Activated T-cell treated with anti-CD3 and anti-CD28 coated beads for 4 hours (primary cell): ENCODE measurements around the gene DISP3.

ENCODE experiments used
- DNase-seq: peaks from one replicate; pipeline ENCODE4 v3.0.0-alpha.2; 2020

Gene DISP3

DNA sequence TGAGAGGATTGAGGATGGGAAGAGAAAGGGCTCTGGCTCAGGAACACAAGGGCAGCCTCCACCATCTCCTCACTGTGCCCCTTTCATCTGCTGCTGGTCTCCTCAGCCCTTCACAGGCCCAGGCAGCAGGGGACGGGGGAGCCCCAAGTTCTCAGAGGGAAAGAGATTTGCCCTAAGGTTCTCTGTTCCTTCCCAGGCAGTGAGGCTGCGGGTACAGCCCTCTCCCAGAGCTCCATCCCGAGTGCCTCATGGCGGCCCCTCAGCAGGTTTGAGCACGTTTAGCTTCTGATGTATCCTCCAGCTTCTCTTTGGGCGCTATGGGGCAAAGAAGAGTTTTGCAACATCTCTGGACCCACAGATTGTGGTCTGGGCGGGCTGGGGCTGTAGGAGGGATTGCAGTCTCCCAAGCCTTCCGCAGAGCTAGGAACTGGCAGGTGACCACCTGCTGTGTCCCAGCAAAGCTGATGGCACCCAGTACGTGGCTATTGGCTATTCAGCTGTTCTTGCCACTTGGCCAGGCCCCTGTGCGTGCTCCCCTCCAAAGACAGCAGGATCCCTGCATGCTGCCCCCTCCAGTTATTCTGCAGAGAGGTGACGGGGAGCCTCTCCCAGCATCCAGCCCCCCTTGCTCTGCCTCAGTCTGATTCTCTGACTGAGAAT, 10.1 kb downstream of the DISP3 start:
- no peak for DNase-seq

- DNase-seq = no peak
Measured at GRCh38 chr1:11492235-11492634, 13.3 kb downstream of the DISP3 start.

DNA sequence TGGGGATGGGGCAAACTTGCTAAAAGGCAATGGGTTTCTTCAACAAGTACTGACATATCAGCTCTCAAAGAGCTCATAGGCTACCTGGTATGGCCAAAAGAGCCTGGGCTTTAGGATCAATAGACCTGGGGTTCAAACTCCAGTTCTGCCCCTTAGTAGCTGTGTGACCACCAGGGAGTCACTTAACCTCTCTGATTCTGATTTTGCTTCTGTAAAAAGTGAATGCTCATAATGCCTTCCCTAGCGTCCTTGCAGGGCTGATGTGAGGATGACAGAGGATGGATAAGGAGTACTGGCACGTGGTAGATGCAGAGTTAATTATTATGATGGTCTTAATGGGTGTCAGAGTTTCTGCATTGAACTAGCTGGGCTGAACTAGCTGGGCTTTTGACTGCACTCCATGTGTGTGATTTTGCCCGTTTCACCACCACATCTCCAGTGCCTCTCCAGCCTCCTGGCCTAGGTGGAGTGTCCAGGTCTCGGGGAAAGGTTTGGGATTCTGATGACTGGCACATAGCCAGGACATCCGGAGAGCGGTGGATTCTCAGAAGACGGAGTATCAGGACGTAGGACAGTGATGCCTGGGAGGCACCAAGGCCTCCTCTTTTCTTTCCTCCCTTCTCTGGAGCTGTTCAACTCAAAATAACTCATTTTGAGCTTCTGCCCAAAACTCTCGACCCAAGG, 15.2 kb downstream of the DISP3 start:
- no peak for DNase-seq

- no peak for DNase-seq
Measured at GRCh38 chr1:11494771-11495170, 15.8 kb downstream of the DISP3 start.

- no peak for DNase-seq
Measured at GRCh38 chr1:11495579-11495978, 16.6 kb downstream of the DISP3 start.

DNA sequence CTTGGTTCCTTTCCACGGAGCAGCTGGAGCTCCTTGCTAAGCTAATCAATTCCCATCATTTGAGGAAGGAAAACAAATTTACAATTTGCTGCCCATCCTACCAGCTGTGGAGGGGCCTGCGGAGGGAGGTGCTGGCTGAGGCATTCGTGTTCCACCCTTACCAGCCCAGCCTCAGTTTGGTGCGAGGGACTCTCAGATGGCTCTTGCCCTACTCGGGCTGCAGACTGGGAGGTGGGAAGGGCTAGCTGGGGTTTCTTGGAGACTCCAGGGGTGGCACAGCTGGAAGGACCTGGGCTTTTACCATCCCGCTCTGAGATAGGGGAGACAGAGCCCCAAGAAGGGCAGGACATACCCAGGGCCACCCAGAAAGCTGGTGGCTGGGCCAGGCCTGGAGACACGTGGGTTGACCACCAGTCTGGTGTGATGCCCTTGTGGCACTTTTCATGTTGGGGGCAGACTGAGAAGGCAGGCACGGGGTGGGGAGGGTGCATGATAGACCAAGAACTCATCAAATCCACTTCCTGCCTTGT, 17.7 kb downstream of the DISP3 start:
- DNase-seq = no peak

- no peak for DNase-seq
Measured at GRCh38 chr1:11498956-11499594, 20.1 kb downstream of the DISP3 start.

DNA sequence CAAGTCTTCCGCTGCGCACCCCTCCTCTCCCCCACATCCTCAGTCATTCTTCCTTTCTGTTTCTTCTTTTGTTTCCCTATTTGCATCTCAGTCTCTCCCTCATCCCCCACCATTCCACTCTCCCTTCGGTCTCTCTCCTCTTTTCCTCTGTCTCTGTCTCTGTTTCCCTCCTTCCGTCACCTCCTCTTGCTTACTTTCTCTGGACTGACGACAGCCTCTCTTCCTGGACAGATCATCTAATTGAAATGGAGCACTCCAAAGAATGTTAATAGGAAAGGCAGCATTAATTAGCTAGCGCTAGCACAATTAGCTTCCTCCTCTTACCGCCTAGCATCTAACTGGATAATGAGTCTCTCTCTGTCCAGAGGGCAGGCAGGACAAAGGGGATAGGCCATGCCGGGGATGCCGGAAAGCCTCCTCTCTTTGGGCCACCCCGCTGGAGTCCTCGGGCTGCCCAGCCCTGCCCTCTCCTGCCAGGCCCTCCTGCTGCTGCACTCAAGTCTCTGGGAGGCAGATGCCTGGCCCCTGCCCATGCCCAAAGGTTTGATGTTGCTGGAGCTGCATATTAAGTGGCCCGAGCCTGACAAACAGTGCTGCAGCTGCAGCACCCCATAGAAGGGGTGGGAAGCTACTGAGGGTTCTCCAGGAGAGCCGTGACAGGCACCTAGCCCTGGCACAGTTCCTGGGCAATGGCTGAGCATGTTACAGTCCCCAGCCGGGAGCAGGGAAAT, 20.8 kb downstream of the DISP3 start:
- DNase-seq = no peak

DNA sequence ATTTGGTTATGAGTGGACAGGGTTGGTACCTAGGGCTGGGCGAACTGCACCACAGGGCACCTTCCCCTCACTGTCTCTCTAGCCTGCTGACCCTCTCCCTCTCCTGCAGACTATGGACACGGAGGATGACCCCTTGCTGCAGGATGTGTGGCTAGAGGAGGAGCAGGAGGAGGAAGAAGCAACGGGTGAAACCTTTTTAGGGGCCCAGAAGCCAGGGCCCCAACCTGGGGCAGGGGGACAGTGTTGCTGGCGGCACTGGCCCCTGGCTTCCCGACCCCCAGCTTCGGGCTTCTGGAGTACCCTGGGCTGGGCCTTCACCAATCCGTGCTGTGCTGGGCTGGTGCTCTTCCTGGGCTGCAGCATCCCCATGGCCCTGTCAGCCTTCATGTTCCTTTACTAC, 21.9 kb downstream of the DISP3 start:
- no peak for DNase-seq

- no peak for DNase-seq
Measured at GRCh38 chr1:11501491-11501897, 22.5 kb downstream of the DISP3 start.

DNA sequence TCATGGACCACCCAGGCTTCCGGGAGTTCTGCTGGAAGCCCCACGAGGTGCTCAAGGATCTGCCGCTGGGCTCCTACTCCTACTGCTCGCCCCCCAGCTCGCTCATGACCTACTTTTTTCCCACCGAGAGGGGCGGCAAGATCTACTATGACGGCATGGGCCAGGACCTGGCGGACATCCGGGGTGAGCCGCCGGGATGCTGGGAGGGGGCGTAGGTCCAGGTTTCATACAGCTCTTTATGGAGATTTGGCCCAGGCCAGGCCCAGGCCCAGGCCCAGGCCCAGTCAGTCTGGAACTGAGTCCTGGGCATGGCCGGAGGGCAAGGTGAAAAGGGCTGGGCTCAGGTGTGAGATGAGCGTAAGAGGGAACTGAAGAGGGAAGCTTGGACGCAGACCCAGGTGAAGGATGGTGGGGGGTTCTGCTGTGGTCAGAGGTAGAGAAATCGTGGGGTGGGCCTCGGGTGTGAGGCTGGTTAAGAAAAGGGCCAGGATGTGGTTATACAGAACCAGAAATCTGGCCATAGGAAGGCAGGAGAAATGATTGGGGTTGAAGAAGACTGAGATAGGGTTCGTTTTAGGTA, 23.0 kb downstream of the DISP3 start:
- DNase-seq = no peak

GRCh38 chr1:11502516-11502915, 23.6 kb downstream of the DISP3 start:
- DNase-seq = no peak

GRCh38 chr1:11504599-11504998, 25.6 kb downstream of the DISP3 start:
- DNase-seq = no peak

DNA sequence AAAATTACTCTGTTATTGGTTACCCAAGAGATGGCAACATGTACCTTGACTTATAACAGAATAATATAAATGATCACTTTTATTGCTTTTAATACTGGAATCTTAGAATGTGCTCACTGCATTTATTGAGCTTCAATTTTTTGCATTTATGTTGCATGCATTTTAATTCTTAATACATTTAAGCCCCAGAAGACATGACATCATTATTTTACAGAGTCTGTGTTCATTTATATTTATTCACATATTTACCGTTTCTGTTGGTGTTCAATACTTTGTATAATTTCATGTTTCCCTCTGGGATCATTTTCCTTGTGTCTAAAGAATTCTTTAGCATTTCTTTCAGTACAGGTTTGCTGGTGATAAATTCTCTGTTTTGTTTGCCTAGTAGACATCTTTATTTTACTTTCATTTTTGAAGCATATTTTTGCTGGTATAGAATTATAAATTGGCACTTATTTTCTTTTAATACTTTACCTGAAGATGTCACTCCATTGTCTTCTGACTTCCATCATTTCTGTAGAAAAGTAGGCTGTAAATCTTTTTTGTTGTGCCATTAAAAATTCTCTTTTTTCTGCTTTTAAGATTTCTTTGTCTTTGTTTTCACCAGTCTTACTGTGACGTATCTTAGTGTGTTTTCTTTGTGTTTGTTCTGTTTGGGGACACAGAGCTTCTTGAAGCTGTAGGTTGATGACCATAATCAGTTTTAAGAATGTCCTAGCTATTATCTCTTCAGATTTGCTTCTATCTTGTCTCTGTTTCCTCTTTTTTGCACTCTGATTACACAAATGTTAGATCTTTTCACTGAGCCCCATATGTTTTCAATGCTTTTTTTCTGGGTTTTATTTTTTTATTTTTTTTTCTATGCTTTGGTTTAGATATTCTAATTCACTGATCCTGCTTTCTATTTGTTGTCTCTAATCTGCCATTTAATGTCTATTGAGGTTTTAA, 26.9 kb downstream of the DISP3 start:
- no peak for DNase-seq

DNA sequence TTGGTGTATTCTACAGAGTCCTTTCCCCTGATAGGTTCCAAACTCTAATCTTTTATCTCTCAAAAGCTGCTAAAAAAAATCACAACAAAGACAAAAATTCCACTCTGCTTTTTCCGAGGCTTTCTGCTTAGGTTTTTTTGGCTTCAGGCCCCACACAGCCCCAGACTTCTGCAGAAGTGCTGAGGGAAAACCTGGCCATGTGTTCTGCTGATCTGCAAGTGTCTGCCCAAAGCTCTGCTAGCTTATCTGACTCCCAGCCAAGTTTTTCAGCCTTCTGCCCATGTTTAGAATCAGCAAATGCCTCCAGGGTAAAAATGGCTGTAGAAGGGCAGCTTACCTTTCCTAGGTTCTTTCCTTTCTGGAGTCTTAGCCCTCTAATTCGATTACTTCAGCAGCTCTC, 28.4 kb downstream of the DISP3 start:
- no peak for DNase-seq

DNA sequence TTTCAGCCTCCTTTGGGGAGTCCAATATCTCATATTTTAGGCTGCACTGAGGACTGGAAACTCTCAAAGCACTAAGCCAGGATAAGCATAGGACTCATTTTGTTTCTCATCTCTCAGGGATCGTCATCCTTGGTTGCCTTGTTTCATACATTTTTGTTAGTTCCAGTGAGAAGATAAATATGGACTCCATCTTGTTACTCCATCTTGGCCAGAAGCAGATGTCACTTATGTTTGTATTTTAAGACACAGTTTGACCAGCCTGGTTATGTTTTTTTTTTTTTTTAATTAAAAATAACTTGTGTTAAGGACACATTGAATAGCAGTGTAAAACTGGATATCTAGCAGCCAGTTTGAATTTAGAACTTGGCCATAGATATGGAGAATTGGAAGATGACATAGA, 34.7 kb downstream of the DISP3 start:
- DNase-seq = no peak

- DNase-seq = no peak
Measured at GRCh38 chr1:11514366-11514765, 35.4 kb downstream of the DISP3 start.

GRCh38 chr1:11515368-11516300, 36.7 kb downstream of the DISP3 start:
- no peak for DNase-seq

DNA sequence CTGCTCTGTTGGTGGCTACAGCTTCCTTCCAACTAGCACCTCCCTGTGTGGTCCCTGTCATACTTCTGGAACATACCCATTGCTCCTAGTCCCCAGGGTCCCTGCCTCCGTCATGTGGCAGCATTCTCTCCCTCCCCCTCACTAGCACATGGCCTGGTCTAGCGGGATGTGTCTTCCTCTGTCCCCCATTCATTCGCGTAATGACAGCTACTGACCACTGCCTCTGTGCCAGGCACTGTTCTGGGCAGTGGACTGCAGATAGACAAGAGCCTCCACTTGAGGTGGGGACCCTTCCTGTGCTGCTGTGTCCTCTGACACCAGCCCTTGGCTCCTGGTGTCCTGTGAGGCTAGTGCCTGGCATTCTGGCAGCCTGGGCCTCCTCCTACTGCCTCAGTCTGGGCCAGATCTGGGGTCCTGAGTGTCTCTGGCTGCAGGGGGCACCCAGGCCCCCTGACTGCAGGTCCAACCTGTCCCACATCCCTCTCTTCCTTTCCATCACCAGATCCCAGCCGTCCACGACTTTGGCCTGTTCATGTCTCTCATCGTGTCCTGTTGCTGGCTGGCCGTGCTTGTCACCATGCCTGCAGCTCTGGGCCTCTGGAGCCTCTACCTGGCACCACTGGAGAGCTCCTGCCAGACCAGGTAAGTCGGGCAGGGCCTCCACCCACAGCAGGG, 38.1 kb downstream of the DISP3 start:
- DNase-seq = no peak
